WTC11 (cell line): ENCODE data around the gene SPATA2.

ENCODE experiments used
- CBFB ChIP-seq: sonication (generic); formaldehyde crosslinking; IDR thresholded peaks from 2 replicates; pipeline ENCODE4 v1.8.1; 2022; ENCODE audit warnings: mild to moderate bottlenecking, low read depth, missing genetic modification reagents
- ERG ChIP-seq: fragments of 250-450 bp; sonication (Bioruptor Pico); IDR thresholded peaks from 2 replicates; pipeline ENCODE4 v1.8.0; 2021; ENCODE audit warnings: mild to moderate bottlenecking
- IRF2 ChIP-seq: sonication (generic); formaldehyde crosslinking; IDR thresholded peaks from 2 replicates; pipeline ENCODE4 v1.8.0; 2022; ENCODE audit warnings: low read depth, missing genetic modification reagents, borderline replicate concordance
- NR2C2 ChIP-seq: sonication (generic); formaldehyde crosslinking; IDR thresholded peaks from 2 replicates; pipeline ENCODE4 v1.8.0; 2022; ENCODE audit warnings: mild to moderate bottlenecking, missing genetic modification reagents
- TP53 ChIP-seq: sonication (generic); formaldehyde crosslinking; IDR thresholded peaks from 2 replicates; pipeline ENCODE4 v1.8.1; 2023; ENCODE audit warnings: mild to moderate bottlenecking, missing genetic modification reagents
- USF2 ChIP-seq: sonication (generic); formaldehyde crosslinking; IDR thresholded peaks from 2 replicates; pipeline ENCODE4 v1.8.1; 2023; ENCODE audit warnings: mild to moderate bottlenecking, missing genetic modification reagents, moderate library complexity
- TF ChIP-seq, protein P1 (sequence below): fragments of 200-600 bp; IDR thresholded peaks from 2 replicates; pipeline ENCODE4 v1.8.0; 2022; ENCODE audit warnings: antibody characterized with exemption

- TF ChIP-seq, protein P1, sequence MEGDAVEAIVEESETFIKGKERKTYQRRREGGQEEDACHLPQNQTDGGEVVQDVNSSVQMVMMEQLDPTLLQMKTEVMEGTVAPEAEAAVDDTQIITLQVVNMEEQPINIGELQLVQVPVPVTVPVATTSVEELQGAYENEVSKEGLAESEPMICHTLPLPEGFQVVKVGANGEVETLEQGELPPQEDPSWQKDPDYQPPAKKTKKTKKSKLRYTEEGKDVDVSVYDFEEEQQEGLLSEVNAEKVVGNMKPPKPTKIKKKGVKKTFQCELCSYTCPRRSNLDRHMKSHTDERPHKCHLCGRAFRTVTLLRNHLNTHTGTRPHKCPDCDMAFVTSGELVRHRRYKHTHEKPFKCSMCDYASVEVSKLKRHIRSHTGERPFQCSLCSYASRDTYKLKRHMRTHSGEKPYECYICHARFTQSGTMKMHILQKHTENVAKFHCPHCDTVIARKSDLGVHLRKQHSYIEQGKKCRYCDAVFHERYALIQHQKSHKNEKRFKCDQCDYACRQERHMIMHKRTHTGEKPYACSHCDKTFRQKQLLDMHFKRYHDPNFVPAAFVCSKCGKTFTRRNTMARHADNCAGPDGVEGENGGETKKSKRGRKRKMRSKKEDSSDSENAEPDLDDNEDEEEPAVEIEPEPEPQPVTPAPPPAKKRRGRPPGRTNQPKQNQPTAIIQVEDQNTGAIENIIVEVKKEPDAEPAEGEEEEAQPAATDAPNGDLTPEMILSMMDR: no peak
- TF ChIP-seq TP53 (no peak), CBFB (CRISPR knock-in tag) (no peak), ERG (CRISPR knock-in tag) (no peak), NR2C2 (CRISPR knock-in tag) (no peak), USF2 (no peak), IRF2 (CRISPR knock-in tag) (no peak)
These were observed 39.8 kb upstream of the SPATA2 start for GRCh38 chr20:49955167-49955566.
